HepG2 (cell line): ENCODE results near the gene PKN2. TPM values are rescaled to one million over a fixed set of nuclear protein-coding genes. Genes with fewer than 3 reads are reported as not detected.

Experiments used
- ATAC-seq: fragments of 200-7000 bp; cut with Tn5 transposase; 3 replicates; pipeline ENCODE4 v1.9.1; 2020; ENCODE audit warnings: mild to moderate bottlenecking, moderate library complexity
- Bru-seq: library from RNA; stranded (reverse); fragments of 400-500 nt; gene quantifications from one replicate; lab custom pipeline; 2021; lab: Mats Ljungman, UMichigan
- BruChase-seq, 2 experiments: library from RNA; stranded (reverse); fragments of 400-500 nt; gene quantifications; one replicate each; lab custom pipeline; 2021; lab: Mats Ljungman, UMichigan
- BruUV-seq: library from RNA; stranded (reverse); fragments of 400-500 nt; replicated peaks from 2 replicates; lab custom pipeline; 2021; lab: Mats Ljungman, UMichigan
- CTCF ChIA-PET: fragments of 300-600 bp; formaldehyde crosslinking; extraction: SDS; loops from one replicate; lab custom pipeline; 2021; ENCODE audit warnings: low total read pairs, inconsistent platforms, low intra/inter-chr PET ratio; lab: Yijun Ruan, JAX
- POLR2A ChIA-PET: fragments of 350-600 bp; sonication (Branson Sonifier 250); formaldehyde crosslinking; loops from one replicate; lab custom pipeline; 2020; ENCODE audit warnings: antibody characterized with exemption, inconsistent platforms; lab: Yijun Ruan, JAX
- DNase-seq: peaks from one replicate; pipeline ENCODE4 v3.0.0-alpha.2; 2015; ENCODE audit warnings: low spot score
- FAIRE-seq: peaks from 3 replicates; lab custom pipeline; 2011; peaks lifted over from hg19 to GRCh38; lab: Jason Lieb, UNC
- H2AFZ ChIP-seq: one replicate; pipeline ENCODE4 v1.6.1; 2011; ENCODE audit warnings: low read length, inconsistent platforms
- H3K27ac ChIP-seq: fragments of 300-600 bp; 3 replicates; pipeline ENCODE4 v1.8.0; 2011; ENCODE audit warnings: mixed run types, mild to moderate bottlenecking, mixed read lengths, low read length, inconsistent platforms; ENCODE audit not compliant: insufficient read depth; ENCODE audit errors: extremely low read length
- H3K27me3 ChIP-seq, 2 experiments: fragments of 200-600 bp in 1 of 2; 2 replicates in 1 of 2; 3 replicates in 1 of 2; pipeline versions ENCODE4 v1.6.0 to v1.8.0; 2011; ENCODE audit warnings: low read length in 2 of 2, mild to moderate bottlenecking in 2 of 2, moderate library complexity in 2 of 2, inconsistent platforms in 1 of 2; ENCODE audit not compliant: insufficient read depth in 2 of 2, control insufficient read depth in 1 of 2
- H3K36me3 ChIP-seq, 2 experiments: fragments of 200-600 bp in 1 of 2; replicated peaks in 1 of 2; 2 replicates in 1 of 2; 3 replicates in 1 of 2; pipeline versions ENCODE4 v1.5.1 to v1.8.0; 2011; ENCODE audit warnings: low read length in 2 of 2, inconsistent platforms in 1 of 2; ENCODE audit not compliant: insufficient read depth in 2 of 2, control insufficient read depth in 1 of 2
- H3K4me1 ChIP-seq: 2 replicates; pipeline ENCODE4 v1.5.1; 2012; ENCODE audit warnings: low read length, inconsistent platforms; ENCODE audit not compliant: insufficient read depth
- H3K4me2 ChIP-seq: 2 replicates; pipeline ENCODE4 v1.6.0; 2011; ENCODE audit warnings: low read depth, low read length, inconsistent platforms
- H3K4me3 ChIP-seq, 3 experiments: fragments of 200-600 bp in 1 of 3; sonication (generic), shearing (Covaris generic) in 1 of 3; replicated peaks in 1 of 3; 2 replicates each; pipeline ENCODE4 v1.5.1; 2011 to 2016; ENCODE audit warnings: low read length in 3 of 3, inconsistent platforms in 2 of 3, low read depth in 2 of 3, mild to moderate bottlenecking in 2 of 3, control low read depth in 1 of 3, mixed read lengths in 1 of 3; ENCODE audit not compliant: insufficient read depth in 1 of 3
- H3K79me2 ChIP-seq: one replicate; pipeline ENCODE4 v1.6.1; 2011; ENCODE audit warnings: low read length, inconsistent platforms; ENCODE audit not compliant: insufficient read depth
- H3K9ac ChIP-seq: 2 replicates; pipeline ENCODE4 v1.6.0; 2011; ENCODE audit warnings: mild to moderate bottlenecking, low read depth, low read length, inconsistent platforms; ENCODE audit not compliant: insufficient read depth
- H3K9me3 ChIP-seq: 2 replicates; pipeline ENCODE4 v1.5.1; 2012; ENCODE audit warnings: mild to moderate bottlenecking, low read length
- H4K20me1 ChIP-seq: 2 replicates; pipeline ENCODE4 v1.6.0; 2011; ENCODE audit warnings: inconsistent platforms, mild to moderate bottlenecking, low read length, moderate library complexity; ENCODE audit not compliant: insufficient read depth
- CENPBD1 ChIP-seq: sonication (generic); formaldehyde crosslinking; IDR thresholded peaks from 2 replicates; pipeline ENCODE4 v1.8.0; 2022; ENCODE audit warnings: missing genetic modification reagents, low read depth, mild to moderate bottlenecking, borderline replicate concordance
- FOXP1 ChIP-seq, 2 experiments: fragments of 450-650 bp in 1 of 2; IDR thresholded peaks; 2 replicates each; pipeline ENCODE4 v1.6.1; 2017 to 2018; ENCODE audit warnings: antibody characterized with exemption in 1 of 2
- KMT2A ChIP-seq: sonication (generic); formaldehyde crosslinking; IDR thresholded peaks from 2 replicates; pipeline ENCODE4 v1.4.0; 2020; ENCODE audit warnings: missing genetic modification reagents
- ZNF879 ChIP-seq: sonication (generic); formaldehyde crosslinking; IDR thresholded peaks from 2 replicates; pipeline ENCODE4 v1.8.1; 2023; ENCODE audit warnings: missing genetic modification reagents
- WGBS: methylation state at CpG from one replicate; pipeline ENCODE4 v1.1.6; 2017; ENCODE audit warnings: low lambda C conversion rate; 5-methylcytosine and 5-hydroxymethylcytosine counted together
- in situ Hi-C: cut with HindIII; loops from 2 replicates; pipeline ENCODE4 v1.10.0; 2017; ENCODE audit warnings: low pct_unique_long_range_greater_than_20kb; ENCODE audit not compliant: extremely low pct_ligation_motif_present
- intact Hi-C: fragments of 100-400 bp; cut with micrococcal nuclease; formaldehyde crosslinking; loops from one replicate; pipeline ENCODE4 v1.10.0; 2022; ENCODE audit not compliant: unreplicated experiment
- long read RNA-seq, 2 experiments: library from RNA in 1 of 2; library from polyadenylated mRNA in 1 of 2; stranded (forward) in 1 of 2; unstranded in 1 of 2; transcript quantifications; one replicate each; pipeline ENCODE4 v2.0.0, GENCODE V29; 2019 to 2022
- polyA minus RNA-seq, 3 experiments: library from RNA; depleted of rRNA, polyadenylated mRNA; stranded (reverse); fragments of >200 nt; gene quantifications; 2 replicates each; pipeline ENCODE4 v1.2.3, GENCODE V29; 2011; ENCODE audit warnings: low replicate concordance in 1 of 3
- polyA plus RNA-seq, 8 experiments: library from polyadenylated mRNA; depleted of rRNA in 3 of 8; stranded (reverse) in 7 of 8; unstranded in 1 of 8; fragments of >200 nt; fragmentation: Illumina TruSeq in 4 of 8; extraction: Trizol in 4 of 8; gene quantifications; 2 replicates each; pipeline versions ENCODE4 v1.2.1 to v1.2.3, GENCODE V29; 2011 to 2016; ENCODE audit warnings: low read depth in 4 of 8, missing spikeins in 1 of 8, mixed read lengths in 1 of 8; ENCODE audit not compliant: insufficient read depth in 1 of 8
- total RNA-seq, 5 experiments: library from RNA; depleted of rRNA; stranded (reverse); fragments of >200 nt; fragmentation: Illumina TruSeq; extraction: Trizol; gene quantifications; 2 replicates each; pipeline ENCODE4 v1.2.3, GENCODE V29; 2016; ENCODE audit warnings: low read depth in 1 of 5
- TF ChIP-seq, protein P1 (sequence below), 2 experiments: fragments of 450-650 bp in 1 of 2; sonication (generic) in 1 of 2; formaldehyde crosslinking in 1 of 2; IDR thresholded peaks; 2 replicates each; pipeline versions ENCODE4 v1.6.1 to v1.8.0; 2016 to 2022; ENCODE audit warnings: antibody characterized with exemption in 1 of 2, mild to moderate bottlenecking in 1 of 2, missing genetic modification reagents in 1 of 2

The PKN2 gene
- total RNA-seq (2016; rRNA removed; fragmentation: Illumina TruSeq; extraction: Trizol) (29.4 and 45.4 TPM in 2 replicates), polyA plus RNA-seq (2011; rRNA removed) (14.0 and 17.0 TPM in 2 replicates), polyA minus RNA-seq (2011; rRNA and poly(A)+ RNA removed; ENCODE audit: low replicate concordance) (13.2 and 30.2 TPM in 2 replicates), Bru-seq, nascent RNA (percentile 90 among the genes with signal in this experiment), BruChase-seq, experiment 1, labeled RNA remaining after a 6-hour chase (percentile 86 among the genes with signal in this experiment), BruChase-seq, experiment 2, labeled RNA remaining after a 2-hour chase (percentile 87 among the genes with signal in this experiment)
- total RNA-seq (2016; cell fraction: cytosol; rRNA removed; fragmentation: Illumina TruSeq; extraction: Trizol; ENCODE audit: low read depth) = 34.8 and 39.2 TPM in 2 replicates
- 34.6 and 44.6 TPM in 2 replicates for total RNA-seq (2016; cell fraction: insoluble cytoplasmic fraction; rRNA removed; fragmentation: Illumina TruSeq; extraction: Trizol)
- 19.9 and 20.3 TPM in 2 replicates for total RNA-seq (2016; cell fraction: membrane; rRNA removed; fragmentation: Illumina TruSeq; extraction: Trizol)
- total RNA-seq (2016; cell fraction: nucleus; rRNA removed; fragmentation: Illumina TruSeq; extraction: Trizol) = 52.3 and 53.1 TPM in 2 replicates
- 4.9 and 8.1 TPM in 2 replicates for polyA plus RNA-seq (2011; cell fraction: cytosol; rRNA removed)
- 14.0 and 19.9 TPM in 2 replicates for polyA plus RNA-seq (2011; cell fraction: nucleus; rRNA removed)
- polyA plus RNA-seq (2012) = 14.5 and 17.9 TPM in 2 replicates
- polyA plus RNA-seq (2016; cell fraction: cytosol; fragmentation: Illumina TruSeq; extraction: Trizol; ENCODE audit: low read depth) = 0.43 and 0.73 TPM in 2 replicates
- 30.5 and 33.8 TPM in 2 replicates for polyA plus RNA-seq (2016; cell fraction: insoluble cytoplasmic fraction; fragmentation: Illumina TruSeq; extraction: Trizol; ENCODE audit: low read depth)
- polyA plus RNA-seq (2016; cell fraction: membrane; fragmentation: Illumina TruSeq; extraction: Trizol; ENCODE audit: low read depth) = 2.6 TPM in 2 replicates
- polyA plus RNA-seq (2016; cell fraction: nucleus; fragmentation: Illumina TruSeq; extraction: Trizol; ENCODE audit: insufficient read depth, low read depth) = 59.6 and 69.2 TPM in 2 replicates
- 28.5 and 42.5 TPM in 2 replicates for polyA minus RNA-seq (2011; cell fraction: cytosol; rRNA and poly(A)+ RNA removed)
- 80.6 and 105 TPM in 2 replicates for polyA minus RNA-seq (2011; cell fraction: nucleus; rRNA and poly(A)+ RNA removed)
- long read RNA-seq, experiment 1, full-length matches to known transcripts = 1 of 11 reads
- long read RNA-seq, experiment 1, partial matches to known transcripts = 9 of 11 reads
- long read RNA-seq, experiment 1, other reads (novel, unspliced or antisense) = 1 of 11 reads
- long read RNA-seq, experiment 2, partial matches to known transcripts = 1 of 23 reads
- long read RNA-seq, experiment 2, other reads (novel, unspliced or antisense) = 22 of 23 reads

DNA sequence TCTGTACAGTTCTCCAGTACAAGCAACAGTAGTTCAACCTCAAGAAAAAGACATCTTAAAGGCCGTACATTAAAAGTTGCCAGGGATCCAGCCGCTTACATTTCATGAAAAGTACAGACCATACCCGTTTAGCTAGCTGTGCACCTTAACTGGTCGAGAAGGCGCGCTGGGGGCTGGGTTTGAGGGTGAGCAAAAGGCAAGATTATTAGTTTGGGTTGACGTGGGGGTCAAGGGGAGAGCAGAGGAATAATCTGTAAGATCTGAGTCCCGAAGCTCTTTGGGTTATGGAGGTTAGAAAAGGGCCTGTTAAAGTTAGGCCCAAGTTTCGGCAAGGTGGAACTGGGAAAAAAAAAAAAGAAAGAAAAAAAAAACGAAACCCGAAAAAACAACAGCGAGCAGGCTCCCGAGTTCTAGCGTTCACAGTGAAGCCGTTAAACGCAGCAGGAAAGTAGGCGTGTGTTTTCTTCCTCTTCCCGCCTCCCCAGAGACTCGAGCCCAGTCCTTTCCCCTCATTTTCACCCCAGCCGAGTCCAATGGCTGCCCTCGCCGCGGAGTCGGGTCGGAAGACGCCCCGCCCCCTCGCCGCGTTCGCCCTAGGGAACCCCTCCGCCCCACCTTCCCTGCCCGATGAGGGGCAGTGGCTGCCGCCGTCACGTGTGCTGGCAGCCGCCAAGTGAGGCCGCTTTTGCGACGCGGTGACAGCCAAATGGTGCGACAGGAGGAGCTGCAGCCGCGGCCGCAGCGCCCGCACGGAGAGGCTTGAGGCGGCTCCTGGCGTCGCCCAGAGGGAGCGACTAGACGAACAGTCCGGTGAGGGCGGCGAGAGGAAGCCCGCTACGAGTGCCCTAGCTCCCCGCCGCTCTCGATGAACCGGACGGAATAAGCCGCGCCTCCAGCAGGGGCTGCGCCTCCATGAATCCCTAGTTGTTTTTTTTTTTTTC, at the start of gene PKN2:
PKN2 (plus strand) TSS at position 733 of the 941 bp plus-strand sequence. CDS start 308 bp downstream, outside the sequence.
- intact Hi-C loops = loop anchor here (1.0 to 2.0 kb wide), 2 partner anchors 29 to 509 kb away; no protein-coding TSS in a partner anchor
- POLR2A ChIA-PET = interaction anchor here (0.9 to 3.2 kb wide), 10 partner anchors 10 to 921 kb away, joined by 3 to 16 read pairs (median 6); partner anchors contain the start of gene GTF2B
- TSS peak; percentile 89 for BruUV-seq
- Histone ChIP-seq H3K79me2 (peaks cover 47% of the 10 kb centered on the region), H3K27me3 (no peaks in the 10 kb centered on the region; a peak in 1 of 5 replicates), H3K27ac (peak within 1 kb of the TSS; percentile 99), H4K20me1 (peaks cover 8% of the 10 kb centered on the region), H3K9me3 (no peaks in the 10 kb centered on the region), H2AFZ (peak within 1 kb of the TSS; percentile 71), H3K4me3 (peak within 1 kb of the TSS; percentile 97 to 99 (median 97)), H3K4me2 (peak within 1 kb of the TSS; percentile 82), H3K9ac (peak within 1 kb of the TSS; percentile 94), H3K4me1 (peaks cover 27% of the 10 kb centered on the region), H3K36me3 (0 out of 5 replicates have a peak, but pooled peaks cover 0 to 1% of the 10 kb centered on the region in 2 experiments)
- peak; percentile 96 for DNase-seq
- WGBS = under 1% methylated on average over 35 of the region's 66 CpGs
- CTCF ChIA-PET = no interaction called here
- in situ Hi-C loops = no loop called here
- ATAC-seq = peak; percentile 93
- peak; percentile 90 for FAIRE-seq
- TF ChIP-seq FOXP1 (IDR thresholded peaks at IDR 0.05) (no peak), FOXP1 (CRISPR knock-in tag; IDR thresholded peaks at IDR 0.05) (no peak), CENPBD1 (CRISPR knock-in tag) (no peak), KMT2A (peak; percentile 97), ZNF879 (no peak)
- TF ChIP-seq, protein P1, sequence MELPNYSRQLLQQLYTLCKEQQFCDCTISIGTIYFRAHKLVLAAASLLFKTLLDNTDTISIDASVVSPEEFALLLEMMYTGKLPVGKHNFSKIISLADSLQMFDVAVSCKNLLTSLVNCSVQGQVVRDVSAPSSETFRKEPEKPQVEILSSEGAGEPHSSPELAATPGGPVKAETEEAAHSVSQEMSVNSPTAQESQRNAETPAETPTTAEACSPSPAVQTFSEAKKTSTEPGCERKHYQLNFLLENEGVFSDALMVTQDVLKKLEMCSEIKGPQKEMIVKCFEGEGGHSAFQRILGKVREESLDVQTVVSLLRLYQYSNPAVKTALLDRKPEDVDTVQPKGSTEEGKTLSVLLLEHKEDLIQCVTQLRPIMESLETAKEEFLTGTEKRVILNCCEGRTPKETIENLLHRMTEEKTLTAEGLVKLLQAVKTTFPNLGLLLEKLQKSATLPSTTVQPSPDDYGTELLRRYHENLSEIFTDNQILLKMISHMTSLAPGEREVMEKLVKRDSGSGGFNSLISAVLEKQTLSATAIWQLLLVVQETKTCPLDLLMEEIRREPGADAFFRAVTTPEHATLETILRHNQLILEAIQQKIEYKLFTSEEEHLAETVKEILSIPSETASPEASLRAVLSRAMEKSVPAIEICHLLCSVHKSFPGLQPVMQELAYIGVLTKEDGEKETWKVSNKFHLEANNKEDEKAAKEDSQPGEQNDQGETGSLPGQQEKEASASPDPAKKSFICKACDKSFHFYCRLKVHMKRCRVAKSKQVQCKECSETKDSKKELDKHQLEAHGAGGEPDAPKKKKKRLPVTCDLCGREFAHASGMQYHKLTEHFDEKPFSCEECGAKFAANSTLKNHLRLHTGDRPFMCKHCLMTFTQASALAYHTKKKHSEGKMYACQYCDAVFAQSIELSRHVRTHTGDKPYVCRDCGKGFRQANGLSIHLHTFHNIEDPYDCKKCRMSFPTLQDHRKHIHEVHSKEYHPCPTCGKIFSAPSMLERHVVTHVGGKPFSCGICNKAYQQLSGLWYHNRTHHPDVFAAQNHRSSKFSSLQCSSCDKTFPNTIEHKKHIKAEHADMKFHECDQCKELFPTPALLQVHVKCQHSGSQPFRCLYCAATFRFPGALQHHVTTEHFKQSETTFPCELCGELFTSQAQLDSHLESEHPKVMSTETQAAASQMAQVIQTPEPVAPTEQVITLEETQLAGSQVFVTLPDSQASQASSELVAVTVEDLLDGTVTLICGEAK (IDR thresholded peaks at IDR 0.05) = no peak
- TF ChIP-seq, protein P1 (CRISPR knock-in tag; IDR thresholded peaks at IDR 0.05) = peak; percentile 65; the same call in 1 of the 2 replicates
